Right lobe of liver (tissue), 6 donors: Measurements from ENCODE around the gene TRAF3. TPM values are rescaled to one million over a fixed set of nuclear protein-coding genes. Genes with fewer than 3 reads are reported as not detected.

Source experiments
- ATAC-seq, 4 donors: fragments of 200-7000 bp; cut with Tn5 transposase; one replicate each; pipeline ENCODE4 v1.9.1; 2020; ENCODE audit warnings: mild to moderate bottlenecking in 4 of 4, moderate library complexity in 4 of 4
- DNase-seq, 3 donors: peaks; one replicate each; pipeline ENCODE4 v3.0.0-alpha.2; 2020
- H3K27ac ChIP-seq, 3 donors: fragments of 200-600 bp; one replicate each; pipeline ENCODE4 v1.8.0; 2022
- H3K27me3 ChIP-seq, 2 donors: fragments of 200-600 bp; one replicate each; pipeline ENCODE4 v1.8.0; 2022
- H3K36me3 ChIP-seq, 4 donors: fragments of 200-600 bp; sonication (generic) in 1 of 4; one replicate each; pipeline versions ENCODE4 v1.5.1 to v1.8.0; 2017 to 2022; ENCODE audit warnings: control low read depth in 1 of 4
- H3K4me1 ChIP-seq, 4 donors: fragments of 200-600 bp; sonication (generic) in 1 of 4; one replicate each; pipeline versions ENCODE4 v1.5.1 to v1.8.0; 2017 to 2022; ENCODE audit warnings: control low read depth in 1 of 4
- H3K4me3 ChIP-seq, 3 donors: fragments of 200-600 bp; one replicate each; pipeline ENCODE4 v1.8.0; 2022
- H3K9me3 ChIP-seq, 4 donors: fragments of 200-600 bp; sonication (generic) in 1 of 4; one replicate each; pipeline versions ENCODE4 v1.5.1 to v1.8.0; 2017 to 2022; ENCODE audit warnings: control low read depth in 1 of 4
- CTCF ChIP-seq, 4 donors: fragments of 200-600 bp in 3 of 4; fragments of 450-650 bp in 1 of 4; IDR thresholded peaks; one replicate each; pipeline versions ENCODE4 v1.5.1 to v1.8.0; 2016 to 2022; ENCODE audit warnings: antibody characterized with exemption in 4 of 4, mild to moderate bottlenecking in 2 of 4
- POLR2A ChIP-seq: fragments of 450-650 bp; IDR thresholded peaks from one replicate; pipeline ENCODE4 v1.6.1; 2017; ENCODE audit warnings: antibody characterized with exemption, mild to moderate bottlenecking
- WGBS: methylation state at CpG from one replicate; pipeline ENCODE4 v1.1.6; 2018; ENCODE audit warnings: low coverage, low lambda C conversion rate; ENCODE audit not compliant: insufficient coverage; ENCODE audit errors: missing lambda C conversion rate; 5-methylcytosine and 5-hydroxymethylcytosine counted together
- intact Hi-C, 2 donors: fragments of 100-400 bp; cut with DNase I; formaldehyde crosslinking; loops; one replicate each; pipeline versions ENCODE4 v1.11.2 to v1.14.1; 2022
- total RNA-seq, 6 experiments: library from RNA; depleted of rRNA in 2 of 6; stranded (reverse); fragments of >200 nt in 2 of 6; fragmentation: NEBNext Ultra II Directional in 3 of 6; extraction: Animal tissue kit (Norgen Biotek cat#: 25700) in 3 of 6; gene quantifications; one replicate each; pipeline versions ENCODE4 v1.1.0 to v1.2.4, GENCODE V29; 2016 to 2023
- donor health status: DM: no; HTN: yes; CAD: no.
- donor health status: DM: no; HTN: no; CAD: no.
- donor health status: DM: no; HTN: no; CAD: no.
- donor health status: DM: no; HTN: yes; CAD: no.
- donor health status: DM: no; HTN: yes; CAD: no.

The TRAF3 gene
- total RNA-seq, 6 experiments from 2014 or later: 5.6 to 10.5 (median 8.3) TPM

GRCh38 chr14:102923201-102923924 lies 146.1 kb downstream of the TRAF3 start:
- 19% methylated on average over 15 of the region's 53 CpGs for WGBS
- intact Hi-C loops: no loop called here
- peaks cover 0 to 14% (median 0%) of the 10 kb centered on the region in 4 donors for H3K4me1 ChIP-seq
- peak overlapping the region; percentile 36 to 68 (median 64) for H3K4me3 ChIP-seq
- ATAC-seq (peak; percentile 31 to 50 (median 44)), DNase-seq (peak in 1 of 3 donors; percentile 53)
- H3K27me3 ChIP-seq: no peaks in the 10 kb centered on the region
- no peak for TF ChIP-seq CTCF (IDR thresholded peaks at IDR 0.05)
- TF ChIP-seq POLR2A: no peak
- H3K27ac ChIP-seq: no peak overlapping the region
- H3K36me3 ChIP-seq: no peaks in the 10 kb centered on the region
- H3K9me3 ChIP-seq: no peaks in the 10 kb centered on the region

- Histone ChIP-seq H3K4me1 (peaks cover 0 to 20% (median 0%) of the 10 kb centered on the region in 4 donors), H3K27me3 (no peaks in the 10 kb centered on the region), H3K4me3 (no peak overlapping the region), H3K36me3 (no peaks in the 10 kb centered on the region), H3K27ac (no peak overlapping the region), H3K9me3 (no peaks in the 10 kb centered on the region)
- peak in 1 of 3 donors; percentile 47 for DNase-seq
- intact Hi-C loops: no loop called here
- no CpG with 5 or more reads among the region's 11 CpGs for WGBS
- ATAC-seq: no peak
- TF ChIP-seq POLR2A: no peak
- TF ChIP-seq CTCF (IDR thresholded peaks at IDR 0.05): no peak
Measured at GRCh38 chr14:102923925-102924486, 146.8 kb downstream of the TRAF3 start.

- DNase-seq (peak in 1 of 3 donors; percentile 52), ATAC-seq (no peak)
- H3K27ac ChIP-seq: no peak overlapping the region
- no peak overlapping the region for H3K4me3 ChIP-seq
- H3K27me3 ChIP-seq: no peaks in the 10 kb centered on the region
- WGBS: 76% methylated on average over 10 of the region's 25 CpGs
- no peaks in the 10 kb centered on the region for H3K36me3 ChIP-seq
- H3K9me3 ChIP-seq: no peaks in the 10 kb centered on the region
- TF ChIP-seq CTCF (IDR thresholded peaks at IDR 0.05): no peak
- no peak for TF ChIP-seq POLR2A
- H3K4me1 ChIP-seq: peaks cover 0 to 28% (median 0%) of the 10 kb centered on the region in 4 donors
- intact Hi-C loops: no loop called here
Measured at GRCh38 chr14:102924632-102925588, 147.7 kb downstream of the TRAF3 start.

GRCh38 chr14:102925646-102926045 lies 148.4 kb downstream of the TRAF3 start:
- no peaks in the 10 kb centered on the region for H3K9me3 ChIP-seq
- peaks cover 0 to 28% (median 0%) of the 10 kb centered on the region in 4 donors for H3K4me1 ChIP-seq
- intact Hi-C loops: no loop called here
- no peak overlapping the region for H3K4me3 ChIP-seq
- H3K27ac ChIP-seq: no peak overlapping the region
- peak in 1 of 3 donors; percentile 32 for DNase-seq
- 71% methylated on average over 3 of the region's 11 CpGs for WGBS
- no peaks in the 10 kb centered on the region for H3K27me3 ChIP-seq
- H3K36me3 ChIP-seq: no peaks in the 10 kb centered on the region
- TF ChIP-seq CTCF (IDR thresholded peaks at IDR 0.05): no peak
- no peak for TF ChIP-seq POLR2A
- ATAC-seq: no peak
